SU-DHL-6 (cell line): ENCODE results near the gene LRRC4C.

ENCODE experiments used
- EZH2phosphoT487 ChIP-seq: fragments of 200-600 bp; sonication (generic), shearing (Covaris generic); conservative IDR thresholded peaks from 2 replicates; pipeline ENCODE4 v1.6.1; 2018; ENCODE audit warnings: mild to moderate bottlenecking, antibody characterized with exemption, low read length, moderate library complexity, mixed read lengths
- TF ChIP-seq, protein P1 (sequence below): fragments of 200-600 bp; sonication (generic); IDR thresholded peaks from one replicate; pipeline ENCODE4 v1.5.1; 2017; ENCODE audit warnings: antibody characterized with exemption, mild to moderate bottlenecking, low read length, moderate library complexity; ENCODE audit not compliant: insufficient read depth, poor library complexity, severe bottlenecking

DNA sequence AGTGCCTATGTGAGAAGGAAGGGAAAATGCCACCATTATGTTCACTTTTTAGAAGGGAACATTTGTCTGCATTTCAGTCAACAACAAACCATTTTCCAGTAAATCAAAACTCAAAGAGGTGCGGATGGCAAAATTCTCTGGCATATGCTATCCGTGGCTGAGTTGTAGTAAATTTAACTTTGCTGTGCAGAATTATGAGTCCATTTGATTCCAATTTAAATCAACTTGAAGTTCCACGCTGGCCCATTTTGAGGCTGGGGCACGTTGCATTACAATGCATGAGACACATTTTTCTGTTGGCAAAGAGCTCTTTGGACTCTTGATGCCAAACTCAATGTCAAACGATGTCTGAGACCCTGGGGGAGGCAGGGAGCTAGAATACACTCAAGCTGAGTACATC lies 211.8 kb downstream of the LRRC4C start:
- TF ChIP-seq, protein P1, sequence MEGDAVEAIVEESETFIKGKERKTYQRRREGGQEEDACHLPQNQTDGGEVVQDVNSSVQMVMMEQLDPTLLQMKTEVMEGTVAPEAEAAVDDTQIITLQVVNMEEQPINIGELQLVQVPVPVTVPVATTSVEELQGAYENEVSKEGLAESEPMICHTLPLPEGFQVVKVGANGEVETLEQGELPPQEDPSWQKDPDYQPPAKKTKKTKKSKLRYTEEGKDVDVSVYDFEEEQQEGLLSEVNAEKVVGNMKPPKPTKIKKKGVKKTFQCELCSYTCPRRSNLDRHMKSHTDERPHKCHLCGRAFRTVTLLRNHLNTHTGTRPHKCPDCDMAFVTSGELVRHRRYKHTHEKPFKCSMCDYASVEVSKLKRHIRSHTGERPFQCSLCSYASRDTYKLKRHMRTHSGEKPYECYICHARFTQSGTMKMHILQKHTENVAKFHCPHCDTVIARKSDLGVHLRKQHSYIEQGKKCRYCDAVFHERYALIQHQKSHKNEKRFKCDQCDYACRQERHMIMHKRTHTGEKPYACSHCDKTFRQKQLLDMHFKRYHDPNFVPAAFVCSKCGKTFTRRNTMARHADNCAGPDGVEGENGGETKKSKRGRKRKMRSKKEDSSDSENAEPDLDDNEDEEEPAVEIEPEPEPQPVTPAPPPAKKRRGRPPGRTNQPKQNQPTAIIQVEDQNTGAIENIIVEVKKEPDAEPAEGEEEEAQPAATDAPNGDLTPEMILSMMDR = no peak
- no peak for TF ChIP-seq EZH2phosphoT487
